Esophagus squamous epithelium (tissue), 4 donors: ENCODE results near the gene PTPN14.

Experiments used
- POLR2A ChIP-seq, 4 donors: fragments of 450-650 bp; IDR thresholded peaks; one replicate each; pipeline ENCODE4 v1.6.1; 2017; ENCODE audit warnings: antibody characterized with exemption in 4 of 4, mild to moderate bottlenecking in 4 of 4, moderate library complexity in 3 of 4
- TF ChIP-seq, protein P1 (sequence below), 6 experiments: fragments of 450-650 bp in 4 of 6; fragments of 200-600 bp in 2 of 6; sonication (generic) in 2 of 6; IDR thresholded peaks; one replicate each; pipeline ENCODE4 v1.5.1; 2016 to 2019; ENCODE audit warnings: antibody characterized with exemption in 6 of 6, mild to moderate bottlenecking in 4 of 6, moderate library complexity in 4 of 6

DNA sequence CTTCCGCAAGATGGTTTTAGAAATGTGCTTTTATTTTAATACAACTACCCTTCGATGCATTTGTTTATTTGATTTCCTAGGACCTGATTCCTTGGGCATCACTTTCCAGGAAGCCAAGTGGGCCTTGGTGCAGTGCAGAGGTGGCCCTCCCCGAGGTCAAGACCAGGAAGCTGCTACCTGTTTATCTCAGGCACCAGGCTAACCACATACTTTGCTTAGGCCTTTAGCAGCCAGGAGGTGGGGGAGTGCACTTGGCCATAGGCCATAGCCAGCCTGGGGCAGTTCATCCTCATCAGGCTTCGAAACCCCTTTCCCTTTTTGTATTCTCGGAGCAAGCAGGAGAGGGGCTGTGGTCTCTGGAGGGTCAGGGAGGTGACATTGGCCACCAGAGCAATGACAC is 225.0 kb downstream of the PTPN14 start:
- TF ChIP-seq, protein P1, sequence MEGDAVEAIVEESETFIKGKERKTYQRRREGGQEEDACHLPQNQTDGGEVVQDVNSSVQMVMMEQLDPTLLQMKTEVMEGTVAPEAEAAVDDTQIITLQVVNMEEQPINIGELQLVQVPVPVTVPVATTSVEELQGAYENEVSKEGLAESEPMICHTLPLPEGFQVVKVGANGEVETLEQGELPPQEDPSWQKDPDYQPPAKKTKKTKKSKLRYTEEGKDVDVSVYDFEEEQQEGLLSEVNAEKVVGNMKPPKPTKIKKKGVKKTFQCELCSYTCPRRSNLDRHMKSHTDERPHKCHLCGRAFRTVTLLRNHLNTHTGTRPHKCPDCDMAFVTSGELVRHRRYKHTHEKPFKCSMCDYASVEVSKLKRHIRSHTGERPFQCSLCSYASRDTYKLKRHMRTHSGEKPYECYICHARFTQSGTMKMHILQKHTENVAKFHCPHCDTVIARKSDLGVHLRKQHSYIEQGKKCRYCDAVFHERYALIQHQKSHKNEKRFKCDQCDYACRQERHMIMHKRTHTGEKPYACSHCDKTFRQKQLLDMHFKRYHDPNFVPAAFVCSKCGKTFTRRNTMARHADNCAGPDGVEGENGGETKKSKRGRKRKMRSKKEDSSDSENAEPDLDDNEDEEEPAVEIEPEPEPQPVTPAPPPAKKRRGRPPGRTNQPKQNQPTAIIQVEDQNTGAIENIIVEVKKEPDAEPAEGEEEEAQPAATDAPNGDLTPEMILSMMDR (IDR thresholded peaks at IDR 0.05): no peak
- no peak for TF ChIP-seq POLR2A (IDR thresholded peaks at IDR 0.05)
